ENCODE data around the gene IL1RL1. TPM values are rescaled to one million over a fixed set of nuclear protein-coding genes. Genes with fewer than 3 reads are reported as not detected.

Gene IL1RL1
- total RNA-seq, 1 experiment from 2014 or later = not detected

- DNase-seq = no peak
- no peak overlapping the region for H2AFZ ChIP-seq (ENCODE audit: low read length)
- no peak overlapping the region for H3K4me2 ChIP-seq (ENCODE audit: low read depth, low read length, poor library complexity, severe bottlenecking)
- H3K4me1 ChIP-seq (ENCODE audit: low read length) = no peaks in the 10 kb centered on the region
- H3K27me3 ChIP-seq (ENCODE audit: low read length) = no peaks in the 10 kb centered on the region
- H3K9me2 ChIP-seq (replicated peaks; ENCODE audit: insufficient read depth, low read length) = no peaks in the 10 kb centered on the region
- H3K4me3 ChIP-seq (ENCODE audit: low read length) = no peak overlapping the region
- no peaks in the 10 kb centered on the region for H3K36me3 ChIP-seq (ENCODE audit: insufficient read depth, low read length)
- no peak overlapping the region for H3K27ac ChIP-seq (ENCODE audit: low read length)
- H3K79me2 ChIP-seq (ENCODE audit: low read length) = no peaks in the 10 kb centered on the region
- H3K9me3 ChIP-seq (ENCODE audit: low read length) = no peaks in the 10 kb centered on the region
- no peaks in the 10 kb centered on the region for H4K20me1 ChIP-seq (ENCODE audit: insufficient read depth, low read depth, low read length)
- no peak overlapping the region for H3K9ac ChIP-seq (ENCODE audit: low read length)
Measured at GRCh38 chr2:102334486-102334885, 23.1 kb downstream of the IL1RL1 start.

DNA sequence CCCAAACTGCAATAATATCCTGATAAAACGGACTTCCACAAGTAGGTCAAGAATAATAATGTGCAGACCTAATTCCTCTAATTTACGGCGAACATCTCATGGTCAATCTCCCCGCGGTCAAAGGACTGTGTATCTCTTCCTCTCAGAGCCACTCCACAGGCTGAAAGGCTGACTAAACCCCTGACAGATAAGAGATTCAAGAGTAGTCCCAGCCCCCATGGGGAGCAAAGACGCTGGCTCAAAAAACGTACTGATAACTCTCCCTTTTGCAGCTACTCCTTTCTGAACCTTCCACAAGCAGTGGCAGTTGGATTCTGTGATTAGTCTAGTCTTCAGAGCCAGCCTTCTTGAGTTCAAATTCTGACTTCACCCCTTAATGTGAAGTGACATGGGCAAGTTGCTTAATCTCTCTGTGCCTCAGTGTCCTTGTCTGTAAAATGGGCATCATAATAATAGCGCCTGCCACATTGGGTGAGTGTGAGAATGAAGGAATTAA, 24.6 kb downstream of the IL1RL1 start:
- H2AFZ ChIP-seq (ENCODE audit: low read length) = no peak overlapping the region
- no peaks in the 10 kb centered on the region for H3K4me1 ChIP-seq (ENCODE audit: low read length)
- H3K27ac ChIP-seq (ENCODE audit: low read length) = no peak overlapping the region
- no peaks in the 10 kb centered on the region for H3K9me2 ChIP-seq (replicated peaks; ENCODE audit: insufficient read depth, low read length)
- H3K9ac ChIP-seq (ENCODE audit: low read length) = no peak overlapping the region
- H3K79me2 ChIP-seq (ENCODE audit: low read length) = no peaks in the 10 kb centered on the region
- no peaks in the 10 kb centered on the region for H3K27me3 ChIP-seq (ENCODE audit: low read length)
- no peaks in the 10 kb centered on the region for H4K20me1 ChIP-seq (ENCODE audit: insufficient read depth, low read depth, low read length)
- H3K9me3 ChIP-seq (ENCODE audit: low read length) = no peaks in the 10 kb centered on the region
- no peak overlapping the region for H3K4me3 ChIP-seq (ENCODE audit: low read length)
- DNase-seq = no peak
- H3K4me2 ChIP-seq (ENCODE audit: low read depth, low read length, poor library complexity, severe bottlenecking) = no peak overlapping the region
- no peaks in the 10 kb centered on the region for H3K36me3 ChIP-seq (ENCODE audit: insufficient read depth, low read length)

- H3K27ac ChIP-seq (ENCODE audit: low read length) = no peak overlapping the region
Measured at GRCh38 chr2:102336502-102336945, 25.2 kb downstream of the IL1RL1 start.

GRCh38 chr2:102337012-102337411, 25.6 kb downstream of the IL1RL1 start:
- H3K4me3 ChIP-seq (ENCODE audit: low read length) = no peak overlapping the region
- no peaks in the 10 kb centered on the region for H3K79me2 ChIP-seq (ENCODE audit: low read length)
- H3K4me2 ChIP-seq (ENCODE audit: low read depth, low read length, poor library complexity, severe bottlenecking) = no peak overlapping the region
- no peaks in the 10 kb centered on the region for H3K36me3 ChIP-seq (ENCODE audit: insufficient read depth, low read length)
- no peak overlapping the region for H3K27ac ChIP-seq (ENCODE audit: low read length)
- DNase-seq = no peak
- no peaks in the 10 kb centered on the region for H3K4me1 ChIP-seq (ENCODE audit: low read length)
- H4K20me1 ChIP-seq (ENCODE audit: insufficient read depth, low read depth, low read length) = no peaks in the 10 kb centered on the region
- no peaks in the 10 kb centered on the region for H3K9me2 ChIP-seq (replicated peaks; ENCODE audit: insufficient read depth, low read length)
- H2AFZ ChIP-seq (ENCODE audit: low read length) = no peak overlapping the region
- H3K27me3 ChIP-seq (ENCODE audit: low read length) = no peaks in the 10 kb centered on the region
- H3K9me3 ChIP-seq (ENCODE audit: low read length) = no peaks in the 10 kb centered on the region
- no peak overlapping the region for H3K9ac ChIP-seq (ENCODE audit: low read length)

More at GRCh38 chr2:102336502-102336945, 25.2 kb downstream of the IL1RL1 start:
- Histone ChIP-seq H3K4me2 (ENCODE audit: low read depth, low read length, poor library complexity, severe bottlenecking) (no peak overlapping the region), H3K9ac (ENCODE audit: low read length) (no peak overlapping the region), H3K9me3 (ENCODE audit: low read length) (no peaks in the 10 kb centered on the region), H2AFZ (ENCODE audit: low read length) (no peak overlapping the region), H3K9me2 (replicated peaks; ENCODE audit: insufficient read depth, low read length) (no peaks in the 10 kb centered on the region), H4K20me1 (ENCODE audit: insufficient read depth, low read depth, low read length) (no peaks in the 10 kb centered on the region), H3K79me2 (ENCODE audit: low read length) (no peaks in the 10 kb centered on the region), H3K4me3 (ENCODE audit: low read length) (no peak overlapping the region), H3K4me1 (ENCODE audit: low read length) (no peaks in the 10 kb centered on the region), H3K36me3 (ENCODE audit: insufficient read depth, low read length) (no peaks in the 10 kb centered on the region), H3K27me3 (ENCODE audit: low read length) (no peaks in the 10 kb centered on the region)
- DNase-seq = no peak

GRCh38 chr2:102337481-102338386, 26.4 kb downstream of the IL1RL1 start:
- no peaks in the 10 kb centered on the region for H3K4me1 ChIP-seq (ENCODE audit: low read length)
- no peak overlapping the region for H3K4me3 ChIP-seq (ENCODE audit: low read length)
- no peaks in the 10 kb centered on the region for H3K79me2 ChIP-seq (ENCODE audit: low read length)
- H3K36me3 ChIP-seq (ENCODE audit: insufficient read depth, low read length) = no peaks in the 10 kb centered on the region
- H3K4me2 ChIP-seq (ENCODE audit: low read depth, low read length, poor library complexity, severe bottlenecking) = no peak overlapping the region
- no peaks in the 10 kb centered on the region for H3K9me2 ChIP-seq (replicated peaks; ENCODE audit: insufficient read depth, low read length)
- no peaks in the 10 kb centered on the region for H3K27me3 ChIP-seq (ENCODE audit: low read length)
- DNase-seq = no peak
- no peak overlapping the region for H3K27ac ChIP-seq (ENCODE audit: low read length)
- no peaks in the 10 kb centered on the region for H3K9me3 ChIP-seq (ENCODE audit: low read length)
- H4K20me1 ChIP-seq (ENCODE audit: insufficient read depth, low read depth, low read length) = no peaks in the 10 kb centered on the region
- H2AFZ ChIP-seq (ENCODE audit: low read length) = no peak overlapping the region
- H3K9ac ChIP-seq (ENCODE audit: low read length) = no peak overlapping the region

DNA sequence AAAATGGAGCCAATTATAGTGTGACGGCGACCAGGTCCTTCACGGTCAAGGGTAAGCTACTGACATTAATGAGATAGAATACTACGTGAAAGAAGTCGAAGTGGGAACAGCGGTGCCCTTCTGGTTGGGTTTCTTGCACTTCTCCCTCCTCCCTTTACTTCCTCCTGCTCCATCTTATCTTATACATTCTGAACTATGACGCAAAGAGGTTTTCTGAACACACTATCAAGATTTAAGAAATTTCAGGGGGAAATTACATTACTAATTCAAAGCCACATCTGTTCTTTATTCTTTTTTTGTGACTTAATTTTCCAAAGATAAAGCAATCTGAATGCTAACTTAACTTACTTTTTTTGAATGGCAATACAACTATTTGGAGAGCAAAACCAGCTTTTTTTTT, 29.4 kb downstream of the IL1RL1 start:
- Histone ChIP-seq H2AFZ (ENCODE audit: low read length) (no peak overlapping the region), H3K9ac (ENCODE audit: low read length) (no peak overlapping the region), H3K9me2 (replicated peaks; ENCODE audit: insufficient read depth, low read length) (no peaks in the 10 kb centered on the region), H3K4me3 (ENCODE audit: low read length) (no peak overlapping the region), H3K4me2 (ENCODE audit: low read depth, low read length, poor library complexity, severe bottlenecking) (no peak overlapping the region), H3K27me3 (ENCODE audit: low read length) (no peaks in the 10 kb centered on the region), H4K20me1 (ENCODE audit: insufficient read depth, low read depth, low read length) (no peaks in the 10 kb centered on the region), H3K4me1 (ENCODE audit: low read length) (no peaks in the 10 kb centered on the region), H3K79me2 (ENCODE audit: low read length) (no peaks in the 10 kb centered on the region), H3K9me3 (ENCODE audit: low read length) (no peaks in the 10 kb centered on the region), H3K27ac (ENCODE audit: low read length) (no peak overlapping the region), H3K36me3 (ENCODE audit: insufficient read depth, low read length) (no peaks in the 10 kb centered on the region)
- DNase-seq = no peak

GRCh38 chr2:102342888-102343287, 31.5 kb downstream of the IL1RL1 start:
- Histone ChIP-seq H3K9ac (ENCODE audit: low read length) (no peak overlapping the region), H3K4me2 (ENCODE audit: low read depth, low read length, poor library complexity, severe bottlenecking) (no peak overlapping the region), H3K79me2 (ENCODE audit: low read length) (no peaks in the 10 kb centered on the region), H3K27me3 (ENCODE audit: low read length) (no peaks in the 10 kb centered on the region), H4K20me1 (ENCODE audit: insufficient read depth, low read depth, low read length) (no peaks in the 10 kb centered on the region), H3K9me2 (replicated peaks; ENCODE audit: insufficient read depth, low read length) (no peaks in the 10 kb centered on the region), H3K4me1 (ENCODE audit: low read length) (no peaks in the 10 kb centered on the region), H3K9me3 (ENCODE audit: low read length) (no peaks in the 10 kb centered on the region), H3K36me3 (ENCODE audit: insufficient read depth, low read length) (no peaks in the 10 kb centered on the region), H3K27ac (ENCODE audit: low read length) (no peak overlapping the region), H2AFZ (ENCODE audit: low read length) (no peak overlapping the region), H3K4me3 (ENCODE audit: low read length) (no peak overlapping the region)
- no peak for DNase-seq

- Histone ChIP-seq H4K20me1 (ENCODE audit: insufficient read depth, low read depth, low read length) (no peaks in the 10 kb centered on the region), H3K27me3 (ENCODE audit: low read length) (no peaks in the 10 kb centered on the region), H2AFZ (ENCODE audit: low read length) (no peak overlapping the region), H3K4me1 (ENCODE audit: low read length) (no peaks in the 10 kb centered on the region), H3K9me2 (replicated peaks; ENCODE audit: insufficient read depth, low read length) (no peaks in the 10 kb centered on the region), H3K27ac (ENCODE audit: low read length) (no peak overlapping the region), H3K4me3 (ENCODE audit: low read length) (no peak overlapping the region), H3K36me3 (ENCODE audit: insufficient read depth, low read length) (no peaks in the 10 kb centered on the region), H3K9ac (ENCODE audit: low read length) (no peak overlapping the region), H3K79me2 (ENCODE audit: low read length) (no peaks in the 10 kb centered on the region), H3K4me2 (ENCODE audit: low read depth, low read length, poor library complexity, severe bottlenecking) (no peak overlapping the region), H3K9me3 (ENCODE audit: low read length) (no peaks in the 10 kb centered on the region)
- DNase-seq = no peak
Measured at GRCh38 chr2:102344397-102344796, 33.0 kb downstream of the IL1RL1 start.
